ENCODE results near the gene AMER3.

- TF ChIP-seq CREB1 (IDR thresholded peaks at IDR 0.05; ENCODE audit: low read depth) (no peak), USF1 (IDR thresholded peaks at IDR 0.05) (no peak), EP300 (IDR thresholded peaks at IDR 0.05; ENCODE audit: borderline replicate concordance) (no peak), CEBPB (IDR thresholded peaks at IDR 0.05) (no peak), YY1 (IDR thresholded peaks at IDR 0.05; ENCODE audit: low read depth) (no peak), REST (IDR thresholded peaks at IDR 0.05; ENCODE audit: low read depth) (no peak), ZBTB7A (IDR thresholded peaks at IDR 0.05; ENCODE audit: low read depth) (no peak), MAX (IDR thresholded peaks at IDR 0.05) (no peak), RAD21 (IDR thresholded peaks at IDR 0.05; ENCODE audit: low read depth) (no peak), TAF1 (IDR thresholded peaks at IDR 0.05; ENCODE audit: low read depth) (no peak), EGR1 (IDR thresholded peaks at IDR 0.05) (no peak)
Measured at GRCh38 chr2:130799295-130799694, 44.0 kb downstream of the AMER3 start.
